Stimulated activated CD8-positive, alpha-beta memory T cell treated with anti-CD3 and anti-CD28 coated beads, Interleukin-4, amount 100 ng/mL, for 24 hours (primary cell): ENCODE data around the gene PID1.
"Not testable (repeated sequence)": the region's sequence is repeated elsewhere in the genome, so short reads cannot be mapped to it uniquely, and the experiment has no call there.

Source experiments
- DNase-seq: peaks from one replicate; pipeline ENCODE4 v3.0.0-alpha.2; 2020; ENCODE audit warnings: low read depth

Gene PID1

GRCh38 chr2:229109195-229109594 lies 161.9 kb downstream of the PID1 start:
- DNase-seq = no peak

- DNase-seq = no peak
Observed at GRCh38 chr2:229107601-229108000, 163.5 kb downstream of the PID1 start.

DNA sequence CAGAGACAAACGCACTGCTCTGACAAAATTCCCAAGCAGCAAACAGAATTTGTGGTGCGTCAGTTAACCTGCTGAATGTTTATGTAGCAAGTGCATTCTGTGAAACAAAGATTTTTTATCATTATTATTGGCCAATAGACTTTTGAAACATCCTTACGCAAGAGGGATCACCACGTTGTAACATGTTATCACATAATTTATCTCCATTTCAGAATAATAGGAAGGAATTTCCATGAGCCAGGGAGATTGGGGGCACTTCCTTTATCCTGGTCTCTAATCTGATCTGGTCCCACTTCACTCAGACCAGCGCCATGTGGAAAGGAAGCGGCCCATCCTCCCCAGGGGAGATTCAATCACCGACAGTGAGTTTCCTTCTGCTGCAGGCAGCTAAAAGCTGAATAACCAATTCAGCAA lies 166.1 kb downstream of the PID1 start:
- no peak for DNase-seq

DNA sequence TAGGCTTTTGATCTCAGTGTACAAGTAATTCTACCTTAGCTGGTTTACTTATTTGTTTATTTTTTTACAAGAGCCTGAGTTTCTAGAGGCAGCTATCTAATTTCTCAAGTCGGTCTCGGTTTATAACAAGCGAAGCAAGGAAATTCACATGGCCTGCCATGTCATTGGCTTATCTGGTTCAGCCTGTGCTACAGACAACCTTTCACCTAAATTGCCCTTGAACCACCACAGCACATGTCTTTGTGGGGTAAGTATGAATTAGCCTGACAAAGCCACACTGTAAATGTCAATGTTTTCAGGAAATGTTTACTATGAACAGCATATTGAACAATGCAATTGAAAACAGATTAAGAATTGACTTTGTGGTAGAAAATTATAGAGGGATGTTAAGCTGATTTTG lies 167.1 kb downstream of the PID1 start:
- DNase-seq = no peak

DNA sequence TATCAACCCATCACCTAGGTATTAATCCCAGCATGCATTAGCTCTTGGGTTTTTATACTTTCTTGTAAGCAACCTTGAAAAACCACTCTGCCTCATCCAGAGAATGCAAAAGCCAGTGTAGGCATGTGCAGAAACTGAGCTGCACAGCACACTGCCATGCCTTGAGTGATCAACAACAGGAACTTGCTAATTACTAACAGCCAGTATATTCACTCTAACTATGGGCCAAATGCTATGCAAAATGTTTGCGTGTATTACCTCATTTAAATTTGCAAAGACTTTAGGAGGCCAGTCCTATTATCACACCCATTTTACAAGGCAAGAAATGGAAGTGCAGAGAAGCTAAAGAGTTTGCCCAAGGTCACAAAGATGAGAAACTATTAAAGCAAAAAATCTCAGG lies 169.8 kb downstream of the PID1 start:
- no peak for DNase-seq

DNA sequence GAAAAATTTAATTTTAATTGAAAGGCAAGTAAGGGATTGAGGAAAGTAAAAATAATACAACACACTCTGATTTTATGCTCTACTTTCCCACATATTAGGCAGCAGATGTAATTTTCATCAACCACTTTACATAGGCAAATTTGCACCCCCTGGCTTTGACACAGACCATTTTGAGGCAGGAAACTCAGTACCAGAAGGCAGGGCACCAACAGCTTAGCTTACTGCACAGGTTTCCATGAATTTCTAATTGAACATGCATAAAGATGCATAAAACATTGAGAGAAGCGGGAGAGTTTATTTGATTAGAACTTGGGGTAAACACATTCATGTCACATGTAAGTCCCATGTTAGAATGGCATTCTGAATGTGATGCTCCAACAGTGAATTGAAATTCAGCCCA lies 171.9 kb downstream of the PID1 start:
- no peak for DNase-seq

- DNase-seq = no peak
Observed at GRCh38 chr2:229098801-229099200, 172.3 kb downstream of the PID1 start.

- no peak for DNase-seq
Observed at GRCh38 chr2:229096409-229097066, 174.5 kb downstream of the PID1 start.

- no peak for DNase-seq
Observed at GRCh38 chr2:229095472-229095871, 175.6 kb downstream of the PID1 start.

GRCh38 chr2:229090225-229090624 lies 180.9 kb downstream of the PID1 start:
- DNase-seq = no peak

DNA sequence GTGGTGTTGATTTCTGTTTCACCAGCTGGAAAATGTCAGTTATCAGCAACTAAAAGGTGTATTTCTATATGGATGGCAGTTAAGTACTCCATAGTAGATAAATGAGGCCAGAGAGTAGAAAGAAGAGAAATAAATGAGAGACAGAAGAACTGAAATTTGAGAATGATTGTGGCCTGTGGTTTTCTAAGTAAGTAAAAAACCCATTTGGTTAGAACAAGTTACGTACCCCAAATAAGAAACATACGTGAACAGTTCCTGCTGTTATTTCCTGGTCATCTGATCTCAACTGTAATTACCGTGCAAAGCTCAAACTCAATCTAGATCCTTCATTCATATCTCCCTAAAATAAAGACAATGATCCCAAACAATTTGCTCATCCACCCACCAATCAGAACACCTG lies 181.3 kb downstream of the PID1 start:
- no peak for DNase-seq

DNA sequence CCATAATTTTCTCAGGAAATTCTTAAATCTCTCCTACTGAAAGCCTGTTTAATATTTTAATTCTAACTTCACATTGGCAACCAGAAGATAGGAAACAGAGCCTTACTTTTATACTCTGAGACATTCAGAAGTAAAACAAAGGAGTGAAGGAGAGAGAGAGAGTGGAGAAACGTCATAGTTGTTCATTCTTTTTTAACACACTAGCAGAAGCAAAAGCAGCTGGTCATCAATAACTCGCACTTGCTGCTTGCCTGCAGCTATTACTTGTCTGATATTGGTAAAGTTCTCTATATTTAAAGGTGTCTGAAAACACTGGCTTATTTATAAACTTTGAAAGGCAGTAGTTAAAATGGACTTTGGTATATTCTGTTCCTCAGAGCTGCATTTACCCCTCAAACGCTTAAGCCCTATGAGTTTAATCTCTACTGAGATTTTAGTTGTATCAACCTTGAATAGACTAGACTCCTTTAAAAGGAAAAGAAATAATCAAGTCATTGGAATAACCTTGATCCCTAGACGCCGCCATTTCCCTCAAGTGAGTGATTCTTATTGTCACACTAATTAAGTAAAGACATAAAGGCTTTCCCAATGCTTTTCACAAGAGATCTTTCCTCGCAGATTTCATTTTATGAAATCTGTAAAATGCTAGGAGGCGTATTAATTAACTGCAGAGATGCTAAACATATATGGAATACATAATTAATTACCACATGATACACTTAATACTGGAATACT lies 182.0 kb downstream of the PID1 start:
- no peak for DNase-seq

GRCh38 chr2:229088517-229088913 lies 182.6 kb downstream of the PID1 start:
- DNase-seq = no peak

DNA sequence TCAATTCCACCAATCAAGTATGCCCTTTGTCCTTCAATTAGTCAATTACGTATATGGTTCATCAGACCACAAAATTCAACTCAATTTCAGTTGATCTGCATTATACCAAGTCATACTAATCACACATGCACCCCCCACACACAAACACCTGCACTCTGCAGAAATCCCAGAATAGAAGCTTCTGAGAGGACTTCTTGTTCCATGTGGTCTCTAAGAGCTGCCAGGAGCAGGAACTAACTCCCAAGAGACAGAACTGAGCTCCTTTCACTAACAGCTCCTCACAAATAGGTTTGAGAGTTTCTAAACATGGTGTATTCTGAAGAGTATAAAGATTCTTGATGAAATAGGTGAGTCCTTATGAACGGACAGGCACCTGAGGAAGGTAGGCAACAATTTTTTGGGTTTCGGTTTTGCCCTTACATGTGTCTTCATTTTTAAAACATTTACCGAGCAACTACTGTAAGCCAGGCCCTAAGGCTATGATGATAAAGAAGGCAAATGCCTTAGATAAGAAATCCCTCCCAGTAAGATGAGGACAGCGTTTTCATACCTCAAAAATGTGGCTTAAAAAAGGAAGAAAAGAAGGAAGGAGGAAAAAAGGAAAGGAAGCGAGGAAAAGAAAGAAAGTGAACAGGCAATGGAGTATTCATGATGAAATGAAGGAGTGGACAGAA lies 183.1 kb downstream of the PID1 start:
- DNase-seq = no peak

GRCh38 chr2:229087267-229087666 lies 183.8 kb downstream of the PID1 start:
- DNase-seq = no peak

DNA sequence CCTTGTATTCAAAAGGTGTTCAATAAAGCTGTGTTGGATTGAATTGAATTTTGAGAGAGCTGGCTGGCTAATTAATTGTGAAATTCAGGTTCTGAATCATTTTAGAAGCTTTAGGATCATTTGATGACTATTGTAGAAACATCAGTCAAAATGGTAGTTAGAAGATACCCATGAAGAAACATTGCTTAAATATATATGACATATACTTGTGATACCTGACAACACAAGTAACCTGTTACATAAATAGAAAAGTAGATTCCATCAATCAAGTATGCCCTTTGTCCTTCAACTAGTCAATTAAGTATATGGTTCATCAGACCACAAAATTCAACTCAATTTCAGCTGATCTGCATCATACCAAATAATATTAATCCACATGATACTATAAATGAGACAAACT lies 185.6 kb downstream of the PID1 start:
- no peak for DNase-seq

GRCh38 chr2:229084447-229084846 lies 186.6 kb downstream of the PID1 start:
- DNase-seq = no peak

- DNase-seq = no peak
Observed at GRCh38 chr2:229083606-229084340, 187.3 kb downstream of the PID1 start.

GRCh38 chr2:229081411-229081810 lies 189.7 kb downstream of the PID1 start:
- no peak for DNase-seq

DNA sequence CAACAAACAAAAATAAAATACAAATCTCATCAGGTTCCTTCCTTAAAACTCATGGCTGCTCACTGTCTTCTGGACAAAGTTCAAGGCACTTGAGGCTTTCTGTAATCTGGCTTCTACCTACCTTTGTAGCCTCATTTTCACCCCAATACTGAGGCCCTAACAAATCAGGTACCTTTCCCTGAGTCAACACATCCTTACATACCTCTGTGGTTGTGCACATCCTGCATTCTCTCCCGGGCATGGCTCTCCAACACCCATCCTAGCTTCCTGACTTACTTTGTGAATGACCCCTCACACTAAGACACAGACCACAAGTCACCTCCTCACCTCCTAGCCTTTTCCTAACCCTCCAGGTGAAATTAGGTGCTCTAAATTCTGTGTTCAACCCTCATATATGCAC lies 190.9 kb downstream of the PID1 start:
- no peak for DNase-seq

DNA sequence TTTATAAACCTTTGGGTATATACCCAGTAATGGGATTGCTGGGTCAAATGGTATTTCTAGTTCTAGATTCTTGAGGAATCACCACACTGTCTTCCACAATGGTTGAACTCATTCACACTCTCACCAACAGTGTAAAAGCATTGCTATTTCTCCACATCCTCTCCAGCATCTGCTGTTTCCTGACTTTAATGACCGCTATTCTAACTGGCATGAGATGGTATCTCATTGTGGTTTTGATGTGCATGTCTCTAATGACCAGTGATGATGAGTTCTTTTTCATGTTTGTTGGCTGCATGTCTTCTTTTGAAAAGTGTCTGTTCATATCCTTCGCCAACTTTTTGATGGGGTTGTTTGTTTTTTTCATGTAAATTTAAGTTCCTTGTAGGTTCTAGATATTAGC lies 194.2 kb downstream of the PID1 start:
- not testable (repeated sequence) for DNase-seq

DNA sequence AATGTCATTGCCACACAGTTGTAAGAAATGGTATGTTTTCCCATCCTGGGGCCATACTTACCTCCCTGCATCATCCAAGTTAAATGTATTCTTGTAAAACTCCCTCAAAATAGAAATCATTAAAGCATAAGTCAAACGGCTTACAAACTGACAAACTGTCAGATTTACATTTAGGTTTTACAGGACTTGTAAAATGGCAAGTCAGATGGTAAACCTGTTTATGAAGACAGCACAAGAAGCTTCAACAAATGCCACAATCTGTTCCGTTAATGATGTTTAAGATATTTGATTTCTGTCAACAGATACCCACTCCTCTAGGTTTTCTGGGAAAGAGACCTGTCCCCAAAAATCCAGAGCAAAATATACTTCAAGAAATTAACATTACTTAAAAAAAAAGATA lies 197.2 kb downstream of the PID1 start:
- DNase-seq = no peak
